HFF-Myc (cell line): ENCODE measurements around the gene CPXM1.

ENCODE experiments used
- DNase-seq: peaks from one replicate; pipeline ENCODE4 v3.0.0-alpha.2; 2011; ENCODE audit warnings: low read depth; ENCODE audit errors: extremely low read depth
- H3K4me3 ChIP-seq: replicated peaks from 2 replicates; pipeline ENCODE4 v1.5.1; 2011; ENCODE audit warnings: low read depth, mild to moderate bottlenecking, control low read depth, low read length
- CTCF ChIP-seq: IDR thresholded peaks from 2 replicates; pipeline ENCODE4 v1.5.1; 2012; ENCODE audit warnings: mild to moderate bottlenecking, low read depth, low read length, control low read depth; ENCODE audit errors: missing control alignments

CPXM1 gene

GRCh38 chr20:2749343-2749950 is 51.0 kb downstream of the CPXM1 start:
- H3K4me3 ChIP-seq: no peak overlapping the region
- no peak for TF ChIP-seq CTCF

GRCh38 chr20:2748551-2749342 is 51.7 kb downstream of the CPXM1 start:
- H3K4me3 ChIP-seq: no peak overlapping the region
- no peak for TF ChIP-seq CTCF
- no peak for DNase-seq

More at GRCh38 chr20:2749343-2749950, 51.0 kb downstream of the CPXM1 start:
- DNase-seq: no peak

GRCh38 chr20:2747676-2748235 is 52.7 kb downstream of the CPXM1 start:
- no peak overlapping the region for H3K4me3 ChIP-seq
- no peak for TF ChIP-seq CTCF
- DNase-seq: no peak

- no peak for TF ChIP-seq CTCF
- H3K4me3 ChIP-seq: no peak overlapping the region
- no peak for DNase-seq
These were observed 53.7 kb downstream of the CPXM1 start for GRCh38 chr20:2746636-2747265.

DNA sequence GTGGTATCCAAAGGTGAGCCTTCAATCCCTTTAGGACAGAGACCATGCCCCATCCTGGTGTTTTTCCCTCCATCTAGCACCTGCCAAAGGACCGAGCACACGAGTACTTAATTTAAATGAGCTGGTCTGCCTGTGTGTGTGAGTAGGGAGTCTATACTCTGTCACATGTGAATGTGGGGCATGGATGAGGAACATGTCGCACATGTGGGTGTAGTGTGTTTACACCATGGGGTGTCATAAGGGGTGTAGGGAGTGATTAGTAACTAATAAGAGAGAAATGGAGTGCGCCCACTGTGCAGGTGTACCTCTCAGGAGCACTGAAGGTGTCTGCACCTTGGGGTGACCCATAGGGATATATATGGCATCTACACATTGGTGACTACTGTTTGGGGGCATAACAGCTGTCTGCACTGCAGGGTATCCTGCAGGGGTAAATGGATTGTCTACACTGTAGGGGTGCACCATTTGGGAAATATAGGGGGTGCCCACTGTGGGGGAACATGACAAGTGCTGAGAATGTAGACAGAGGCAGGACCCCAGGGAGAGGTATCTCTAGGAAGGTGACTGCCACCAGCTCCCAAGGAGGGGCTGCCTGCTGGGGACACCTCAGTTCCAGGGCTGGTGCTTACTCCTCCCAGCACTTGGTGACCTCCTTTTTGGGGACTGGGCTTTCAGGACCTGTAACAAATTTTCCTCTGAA is 54.3 kb downstream of the CPXM1 start:
- TF ChIP-seq CTCF: no peak
- DNase-seq: no peak
- no peak overlapping the region for H3K4me3 ChIP-seq

DNA sequence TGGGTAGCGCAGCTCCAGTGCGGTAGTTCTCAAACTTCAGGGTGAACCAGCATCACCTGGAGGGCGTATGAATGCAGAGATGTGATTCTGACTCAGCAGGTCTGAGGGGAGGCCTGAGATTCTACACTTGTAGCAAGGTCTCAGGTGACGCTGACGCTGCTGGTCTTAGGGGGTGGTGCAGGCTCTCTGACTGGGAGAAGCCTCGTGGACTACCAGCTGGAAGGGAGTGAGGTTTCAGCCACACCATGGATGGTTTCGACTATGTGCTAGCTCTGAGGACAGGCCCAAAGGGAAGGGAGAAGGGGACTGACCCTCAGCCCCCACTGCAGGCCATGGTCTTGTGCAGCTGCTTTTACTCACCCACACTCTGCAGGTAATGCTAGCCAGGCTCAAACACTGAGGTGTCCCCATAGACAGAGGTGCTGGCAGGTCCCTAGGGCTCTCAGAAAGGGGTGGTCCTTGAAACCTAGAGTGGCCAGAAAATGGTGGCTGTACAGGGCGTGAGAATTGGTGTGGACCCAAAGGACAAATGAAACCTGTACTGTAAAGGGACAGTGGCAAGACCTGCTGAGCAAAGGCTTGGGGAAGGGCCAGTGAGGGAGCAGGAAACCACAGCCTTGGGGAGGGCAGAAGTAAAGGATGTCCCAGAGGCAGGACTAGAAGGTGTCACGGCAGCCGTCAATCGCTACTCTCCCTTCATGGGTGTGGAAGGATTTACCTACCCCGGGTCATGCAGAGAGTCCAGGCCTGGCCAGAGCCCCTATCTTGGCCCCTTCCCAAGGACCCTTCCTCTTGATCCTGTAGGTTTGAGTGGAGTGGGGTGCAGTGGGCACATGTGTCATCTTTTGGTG is 55.1 kb downstream of the CPXM1 start:
- H3K4me3 ChIP-seq: no peak overlapping the region
- no peak for TF ChIP-seq CTCF
- no peak for DNase-seq
